Measurements from ENCODE around the gene SRC.

GRCh38 chr20:37365760-37366638 is 20.1 kb downstream of the SRC start:
- no peak for TF ChIP-seq POLR2A (IDR thresholded peaks at IDR 0.05; ENCODE audit: low read length)
- TF ChIP-seq GATA1 (IDR thresholded peaks at IDR 0.05; ENCODE audit: low read depth, low read length): no peak

Measured in erythroblast (primary cell).